ENCODE data around the gene ZFAND3. TPM values are rescaled to one million over a fixed set of nuclear protein-coding genes. Genes with fewer than 3 reads are reported as not detected.

The ZFAND3 gene
- total and polyA plus RNA-seq, 2 donors (not counting 3 experiments of a cell fraction or from before 2014, with no cell fraction given), result 15.4 to 54.2 TPM

- H3K36me3 ChIP-seq (ENCODE audit: control insufficient read depth in 2 of 2, extremely low read depth in 1 of 2, insufficient read depth in 2 of 2, low read length in 2 of 2), result no peaks in the 10 kb centered on the region
- no peaks in the 10 kb centered on the region for H3K27me3 ChIP-seq (ENCODE audit: control insufficient read depth in 2 of 2, insufficient read depth in 2 of 2, low read length in 2 of 2)
- H3K27ac ChIP-seq (ENCODE audit: insufficient read depth, low read depth, low read length), result no peak overlapping the region
- ChIA-PET POLR2A (interaction anchor here (1.4 kb wide), 1 partner anchor 171 kb away, joined by 3 read pairs; no protein-coding TSS in a partner anchor), CTCF (interaction anchor here (0.8 to 1.4 kb wide), 3 partner anchors 45 to 162 kb away, joined by 3 to 4 read pairs (median 3); no protein-coding TSS in a partner anchor)
- H4K20me1 ChIP-seq (replicated peaks; ENCODE audit: control insufficient read depth, extremely low read depth, insufficient read depth, low read length), result peaks cover 28% of the 10 kb centered on the region
- H3K4me3 ChIP-seq (replicated peaks in 1 of 3; ENCODE audit: insufficient read depth in 1 of 3, low read depth in 1 of 3, low read length in 3 of 3), result no peak overlapping the region
- no peak overlapping the region for H2AFZ ChIP-seq (ENCODE audit: low read depth, low read length)
- no peaks in the 10 kb centered on the region for H3K4me1 ChIP-seq (ENCODE audit: control insufficient read depth, extremely low read depth, insufficient read depth, low read length)
- no peak overlapping the region for H3K9ac ChIP-seq (replicated peaks; ENCODE audit: extremely low read depth, insufficient read depth, low read length)
- no peaks in the 10 kb centered on the region for H3K9me1 ChIP-seq (replicated peaks; ENCODE audit: control insufficient read depth, extremely low read depth, insufficient read depth, low read length)
- FAIRE-seq (no peak), DNase-seq (ENCODE audit: low read depth, low spot score) (no peak)
- dilution Hi-C loops (cut with MboI; ENCODE audit: extremely low pct_ligation_motif_present, low sequenced_read_pairs) (no loop called here), intact Hi-C loops (cut with micrococcal nuclease) (no loop called here)
- no peak for TF ChIP-seq GATA2 (IDR thresholded peaks at IDR 0.05; ENCODE audit: insufficient read depth, insufficient read length, low read depth, low read length)
- no peak for TF ChIP-seq CTCF (IDR thresholded peaks at IDR 0.05; ENCODE audit: extremely low read depth in 1 of 2, insufficient read depth in 1 of 2, low read depth in 1 of 2, low read length in 2 of 2)
- TF ChIP-seq FOS (IDR thresholded peaks at IDR 0.05; ENCODE audit: borderline replicate concordance, insufficient read depth, low read length), result no peak
- no peak for TF ChIP-seq EZH2 (IDR thresholded peaks at IDR 0.05; ENCODE audit: borderline replicate concordance, low read depth, low read length, severe bottlenecking)
- TF ChIP-seq POLR2AphosphoS5 (IDR thresholded peaks at IDR 0.05; ENCODE audit: insufficient read depth, low read depth, low read length), result no peak
- TF ChIP-seq MAX (IDR thresholded peaks at IDR 0.05; ENCODE audit: insufficient read depth, insufficient read length), result no peak
- no peak for TF ChIP-seq MYC (IDR thresholded peaks at IDR 0.05; ENCODE audit: low read depth, low read length)
- TF ChIP-seq JUN (IDR thresholded peaks at IDR 0.05; ENCODE audit: borderline replicate concordance, insufficient read depth, insufficient read length, low read depth), result no peak
- no peak for TF ChIP-seq POLR2A (IDR thresholded peaks at IDR 0.05; ENCODE audit: low read depth, low read length)
- no peaks in the 10 kb centered on the region for H3K9me3 ChIP-seq (replicated peaks; ENCODE audit: control insufficient read depth, insufficient read depth, low read length)
- no TSS peak for BruUV-seq (replicated peaks)
- peaks cover 68% of the 10 kb centered on the region for H3K79me2 ChIP-seq (ENCODE audit: control insufficient read depth, insufficient read depth, low read length)
- no peak overlapping the region for H3K4me2 ChIP-seq (ENCODE audit: insufficient read depth, low read length)
Measured at GRCh38 chr6:37988696-37989095, 169.2 kb downstream of the ZFAND3 start.
